SK-N-SH (cell line): Measurements from ENCODE around the gene SMAP1. TPM values are rescaled to one million over a fixed set of nuclear protein-coding genes. Genes with fewer than 3 reads are reported as not detected.

Experiments used
- CTCF ChIA-PET: fragments of 300-600, 350-600 bp; formaldehyde crosslinking; extraction: SDS; loops from one replicate; lab custom pipeline; 2021; lab: Yijun Ruan, JAX
- POLR2A ChIA-PET: fragments of 350-600 bp; sonication (Branson Sonifier 250); formaldehyde crosslinking; extraction: SDS; loops from one replicate; lab custom pipeline; 2020; ENCODE audit warnings: antibody characterized with exemption, inconsistent platforms; lab: Yijun Ruan, JAX
- DNase-seq: peaks from one replicate; pipeline ENCODE4 v3.0.0; 2012
- H2AFZ ChIP-seq: fragments of 200-600 bp; sonication (generic); 2 replicates; pipeline ENCODE4 v1.8.1; 2016; ENCODE audit warnings: antibody characterized with exemption, mild to moderate bottlenecking, low read depth
- H3F3A ChIP-seq: fragments of 200-600 bp; sonication (generic); replicated peaks from 2 replicates; pipeline ENCODE3; 2016; ENCODE audit warnings: antibody characterized with exemption, mild to moderate bottlenecking; ENCODE audit not compliant: insufficient read depth
- H3K27ac ChIP-seq, 2 experiments: fragments of 200-500 bp in 1 of 2; fragments of 200-600 bp in 1 of 2; sonication (Bioruptor generic) in 1 of 2; sonication (generic), shearing (Covaris generic) in 1 of 2; 2 replicates each; pipeline versions ENCODE4 v1.5.1 to v1.6.1; 2014 to 2016; ENCODE audit warnings: low read depth in 2 of 2, inconsistent platforms in 1 of 2, low read length in 1 of 2, mild to moderate bottlenecking in 1 of 2, mixed read lengths in 1 of 2
- H3K27me3 ChIP-seq: fragments of 200-600 bp; sonication (generic), shearing (Covaris generic); 2 replicates; pipeline ENCODE4 v1.6.1; 2016; ENCODE audit warnings: mixed run types; ENCODE audit not compliant: insufficient read depth
- H3K36me3 ChIP-seq, 2 experiments: fragments of 200-500 bp in 1 of 2; fragments of 200-600 bp in 1 of 2; sonication (Bioruptor generic) in 1 of 2; sonication (generic) in 1 of 2; replicated peaks in 1 of 2; 2 replicates each; pipeline versions ENCODE3 to v1.5.1; 2014 to 2016; ENCODE audit warnings: low read length in 1 of 2, mild to moderate bottlenecking in 1 of 2; ENCODE audit not compliant: insufficient read depth in 2 of 2, control insufficient read depth in 1 of 2
- H3K4me1 ChIP-seq, 2 experiments: fragments of 200-500 bp in 1 of 2; fragments of 200-600 bp in 1 of 2; sonication (Bioruptor generic) in 1 of 2; sonication (generic), shearing (Covaris generic) in 1 of 2; 2 replicates each; pipeline versions ENCODE4 v1.5.1 to v1.6.1; 2014 to 2016; ENCODE audit warnings: low read depth in 1 of 2, low read length in 1 of 2, mixed run types in 1 of 2; ENCODE audit not compliant: insufficient read depth in 2 of 2, control insufficient read depth in 1 of 2
- H3K4me2 ChIP-seq: fragments of 200-600 bp; sonication (generic), shearing (Covaris generic); 2 replicates; pipeline ENCODE4 v1.6.1; 2017; ENCODE audit warnings: mixed run types
- H3K4me3 ChIP-seq, 2 experiments: fragments of 200-500 bp in 1 of 2; fragments of 200-600 bp in 1 of 2; sonication (Bioruptor generic) in 1 of 2; sonication (generic), shearing (Covaris generic) in 1 of 2; 2 replicates each; pipeline versions ENCODE4 v1.5.1 to v1.8.1; 2014 to 2016; ENCODE audit warnings: low read depth in 2 of 2, inconsistent platforms in 1 of 2, low read length in 1 of 2, mild to moderate bottlenecking in 1 of 2, mixed read lengths in 1 of 2, moderate library complexity in 1 of 2
- H3K79me2 ChIP-seq: fragments of 200-600 bp; sonication (generic); 2 replicates; pipeline ENCODE4 v1.8.1; 2017; ENCODE audit warnings: mild to moderate bottlenecking; ENCODE audit not compliant: insufficient read depth
- H3K9ac ChIP-seq: fragments of 200-600 bp; sonication (generic); 2 replicates; pipeline ENCODE4 v1.6.1; 2017; ENCODE audit warnings: mixed run types
- H3K9me2 ChIP-seq: fragments of 200-600 bp; sonication (generic); 2 replicates; pipeline ENCODE4 v1.6.1; 2017; ENCODE audit warnings: mixed run types
- H3K9me3 ChIP-seq: fragments of 200-600 bp; sonication (generic); 2 replicates; pipeline ENCODE4 v1.6.1; 2017; ENCODE audit warnings: mixed run types, mild to moderate bottlenecking, moderate library complexity
- H4K20me1 ChIP-seq: fragments of 200-600 bp; sonication (generic); 2 replicates; pipeline ENCODE4 v1.6.1; 2017; ENCODE audit warnings: mild to moderate bottlenecking, mixed run types; ENCODE audit not compliant: insufficient read depth
- ELF1 ChIP-seq: IDR thresholded peaks from 2 replicates; pipeline ENCODE4 v1.4.0; 2012
- EP300 ChIP-seq, 2 experiments: IDR thresholded peaks; 2 replicates each; pipeline versions ENCODE4 v1.4.0 to v1.6.1; 2012; ENCODE audit warnings: borderline replicate concordance in 1 of 2, low read depth in 1 of 2, low read length in 1 of 2
- FOSL2 ChIP-seq: IDR thresholded peaks from 2 replicates; pipeline ENCODE4 v1.4.0; 2012; ENCODE audit warnings: low read depth, mild to moderate bottlenecking, moderate library complexity, borderline replicate concordance
- FOXJ3 ChIP-seq: sonication (generic); formaldehyde crosslinking; IDR thresholded peaks from 2 replicates; pipeline ENCODE4 v1.5.1; 2020; ENCODE audit warnings: mild to moderate bottlenecking, missing genetic modification reagents
- FOXM1 ChIP-seq: IDR thresholded peaks from 2 replicates; pipeline ENCODE4 v1.4.0; 2012; ENCODE audit warnings: low read depth, mild to moderate bottlenecking
- GABPA ChIP-seq: IDR thresholded peaks from 2 replicates; pipeline ENCODE4 v1.4.0; 2012; ENCODE audit warnings: low read depth, mild to moderate bottlenecking
- JUND ChIP-seq: IDR thresholded peaks from 2 replicates; pipeline ENCODE4 v1.4.0; 2012
- MXI1 ChIP-seq: IDR thresholded peaks from 2 replicates; pipeline ENCODE4 v1.6.1; 2012; ENCODE audit warnings: mild to moderate bottlenecking, low read depth, low read length, improper control_type of control experiment
- NRF1 ChIP-seq: IDR thresholded peaks from 2 replicates; pipeline ENCODE4 v1.6.1; 2012; ENCODE audit warnings: low read depth, mild to moderate bottlenecking, low read length
- POLR2AphosphoS5 ChIP-seq: IDR thresholded peaks from 2 replicates; pipeline ENCODE4 v1.6.1; 2012; ENCODE audit warnings: low read depth, low read length
- RXRA ChIP-seq: IDR thresholded peaks from 2 replicates; pipeline ENCODE4 v1.4.0; 2012; ENCODE audit warnings: low read depth, mild to moderate bottlenecking, borderline replicate concordance
- SIN3A ChIP-seq: IDR thresholded peaks from 2 replicates; pipeline ENCODE4 v1.6.1; 2012; ENCODE audit warnings: low read depth, mild to moderate bottlenecking, low read length, moderate library complexity, borderline replicate concordance
- SMC3 ChIP-seq: IDR thresholded peaks from 2 replicates; pipeline ENCODE4 v1.6.1; 2012; ENCODE audit warnings: low read depth, low read length, improper control_type of control experiment
- TAF1 ChIP-seq: IDR thresholded peaks from 2 replicates; pipeline ENCODE4 v1.6.1; 2012; ENCODE audit warnings: low read depth, mild to moderate bottlenecking, low read length, moderate library complexity, borderline replicate concordance
- TEAD4 ChIP-seq: IDR thresholded peaks from 2 replicates; pipeline ENCODE4 v1.4.0; 2012; ENCODE audit warnings: mild to moderate bottlenecking, borderline replicate concordance; ENCODE audit not compliant: insufficient read depth
- WGBS: methylation state at CpG from one replicate; pipeline ENCODE4 v1.1.6; 2017; ENCODE audit warnings: low lambda C conversion rate; 5-methylcytosine and 5-hydroxymethylcytosine counted together
- polyA plus RNA-seq, 3 experiments: library from polyadenylated mRNA; depleted of rRNA; stranded (reverse); fragments of >200 nt; gene quantifications; 2 replicates each; pipeline ENCODE4 v1.2.3, GENCODE V29; 2012
- TF ChIP-seq, protein P1 (sequence below): fragments of 200-600 bp; sonication (generic); IDR thresholded peaks from 2 replicates; pipeline ENCODE4 v1.6.1; 2017; ENCODE audit warnings: antibody characterized with exemption, mild to moderate bottlenecking, moderate library complexity
- TF ChIP-seq, protein P2 (sequence below): fragments of 150-350 bp; IDR thresholded peaks from 2 replicates; pipeline ENCODE4 v1.6.1; 2016; ENCODE audit warnings: mild to moderate bottlenecking, low read depth, low read length
- TF ChIP-seq, protein P3 (sequence below): IDR thresholded peaks from 2 replicates; pipeline ENCODE4; 2012
- TF ChIP-seq, protein P4 (sequence below): IDR thresholded peaks from 2 replicates; pipeline ENCODE4 v1.4.0; 2012; ENCODE audit warnings: low read depth
- TF ChIP-seq, protein P5 (sequence below): IDR thresholded peaks from 2 replicates; pipeline ENCODE4 v1.6.1; 2012; ENCODE audit warnings: mild to moderate bottlenecking, low read depth, low read length, moderate library complexity

SMAP1 gene
- polyA plus RNA-seq, 1 of the 3 experiments (the other 2 are of a cell fraction) = 12.6 TPM

DNA sequence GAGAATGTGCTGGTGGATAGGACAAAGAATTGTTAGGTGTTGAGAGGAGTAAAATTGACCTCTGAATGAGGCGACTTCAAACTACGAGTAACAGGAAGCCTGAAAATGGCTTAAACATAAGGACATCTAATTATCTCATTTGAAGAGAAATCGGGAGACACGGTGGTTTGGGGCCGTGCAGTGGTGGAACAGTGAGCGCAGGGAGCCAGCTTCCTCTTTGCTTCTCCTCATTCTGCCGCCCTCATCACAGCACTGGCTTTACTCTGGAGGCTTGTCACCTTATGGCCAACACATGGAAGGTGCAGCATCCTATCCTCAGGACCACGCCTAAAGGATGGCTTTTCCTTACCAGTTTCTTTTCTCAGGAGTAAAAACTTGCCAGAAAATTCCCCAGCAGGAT lies 174.9 kb downstream of the SMAP1 start (continued):
- TF ChIP-seq, protein P1, sequence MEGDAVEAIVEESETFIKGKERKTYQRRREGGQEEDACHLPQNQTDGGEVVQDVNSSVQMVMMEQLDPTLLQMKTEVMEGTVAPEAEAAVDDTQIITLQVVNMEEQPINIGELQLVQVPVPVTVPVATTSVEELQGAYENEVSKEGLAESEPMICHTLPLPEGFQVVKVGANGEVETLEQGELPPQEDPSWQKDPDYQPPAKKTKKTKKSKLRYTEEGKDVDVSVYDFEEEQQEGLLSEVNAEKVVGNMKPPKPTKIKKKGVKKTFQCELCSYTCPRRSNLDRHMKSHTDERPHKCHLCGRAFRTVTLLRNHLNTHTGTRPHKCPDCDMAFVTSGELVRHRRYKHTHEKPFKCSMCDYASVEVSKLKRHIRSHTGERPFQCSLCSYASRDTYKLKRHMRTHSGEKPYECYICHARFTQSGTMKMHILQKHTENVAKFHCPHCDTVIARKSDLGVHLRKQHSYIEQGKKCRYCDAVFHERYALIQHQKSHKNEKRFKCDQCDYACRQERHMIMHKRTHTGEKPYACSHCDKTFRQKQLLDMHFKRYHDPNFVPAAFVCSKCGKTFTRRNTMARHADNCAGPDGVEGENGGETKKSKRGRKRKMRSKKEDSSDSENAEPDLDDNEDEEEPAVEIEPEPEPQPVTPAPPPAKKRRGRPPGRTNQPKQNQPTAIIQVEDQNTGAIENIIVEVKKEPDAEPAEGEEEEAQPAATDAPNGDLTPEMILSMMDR = no peak
- TF ChIP-seq RXRA = no peak
- TF ChIP-seq FOXM1 = no peak
- TF ChIP-seq FOSL2 = no peak
- TF ChIP-seq JUND = no peak
- TF ChIP-seq SIN3A = no peak
- TF ChIP-seq, all 33 proteins: peak for 0

DNA sequence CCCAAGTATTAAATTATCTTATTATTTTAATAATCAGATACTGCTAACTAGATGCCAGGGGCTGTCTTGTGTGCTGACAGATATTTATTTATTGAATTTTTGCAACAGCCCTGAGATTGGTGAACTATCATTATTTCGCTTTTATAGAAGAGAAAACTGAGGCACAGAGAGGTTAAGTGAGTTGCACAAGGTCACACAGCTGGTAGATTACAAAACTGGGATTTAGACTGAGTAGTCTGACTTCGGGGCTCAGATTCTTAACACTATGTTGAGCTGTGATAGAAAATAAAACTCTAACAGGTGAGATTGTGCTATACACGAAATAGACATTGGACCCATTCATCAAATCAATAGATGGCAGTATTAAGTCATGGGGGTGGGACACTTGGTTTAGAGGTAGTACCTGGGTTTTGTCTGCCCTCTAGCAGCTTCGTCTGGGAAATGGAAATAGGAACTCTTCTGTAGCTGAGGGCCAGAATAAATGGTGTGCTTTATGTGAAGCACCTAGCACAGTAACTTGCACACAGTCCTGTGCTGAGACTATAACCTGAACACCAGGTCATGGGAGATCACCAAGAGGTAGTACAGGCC lies 175.7 kb downstream of the SMAP1 start:
- no peaks in the 10 kb centered on the region for H3K27me3 ChIP-seq
- H2AFZ ChIP-seq = no peak overlapping the region
- no peaks in the 10 kb centered on the region for H3F3A ChIP-seq
- CTCF ChIA-PET = interaction anchor here (1.0 to 1.7 kb wide), 4 partner anchors 12 to 157 kb away, joined by 3 to 5 read pairs (median 3); no protein-coding TSS in a partner anchor
- no peak overlapping the region for H3K4me3 ChIP-seq
- POLR2A ChIA-PET = no interaction called here
- no peaks in the 10 kb centered on the region for H3K79me2 ChIP-seq
- no peaks in the 10 kb centered on the region for H3K36me3 ChIP-seq
- H3K9me2 ChIP-seq = no peaks in the 10 kb centered on the region
- no peaks in the 10 kb centered on the region for H3K9me3 ChIP-seq
- H3K9ac ChIP-seq = no peak overlapping the region
- no peak overlapping the region for H3K4me2 ChIP-seq
- DNase-seq = no peak
- peaks cover 0 to 9% of the 10 kb centered on the region in 2 experiments; a peak in 2 of 4 replicates for H3K4me1 ChIP-seq
- WGBS = 90% methylated on average over 4 of the region's 4 CpGs
- no peak overlapping the region for H3K27ac ChIP-seq
- no peaks in the 10 kb centered on the region for H4K20me1 ChIP-seq
- TF ChIP-seq, protein P2, sequence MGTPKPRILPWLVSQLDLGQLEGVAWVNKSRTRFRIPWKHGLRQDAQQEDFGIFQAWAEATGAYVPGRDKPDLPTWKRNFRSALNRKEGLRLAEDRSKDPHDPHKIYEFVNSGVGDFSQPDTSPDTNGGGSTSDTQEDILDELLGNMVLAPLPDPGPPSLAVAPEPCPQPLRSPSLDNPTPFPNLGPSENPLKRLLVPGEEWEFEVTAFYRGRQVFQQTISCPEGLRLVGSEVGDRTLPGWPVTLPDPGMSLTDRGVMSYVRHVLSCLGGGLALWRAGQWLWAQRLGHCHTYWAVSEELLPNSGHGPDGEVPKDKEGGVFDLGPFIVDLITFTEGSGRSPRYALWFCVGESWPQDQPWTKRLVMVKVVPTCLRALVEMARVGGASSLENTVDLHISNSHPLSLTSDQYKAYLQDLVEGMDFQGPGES = no peak
- TF ChIP-seq, protein P1 = no peak
- TF ChIP-seq FOXM1 (no peak), SIN3A (no peak), NRF1 (no peak), MXI1 (no peak), POLR2AphosphoS5 (no peak), FOXJ3 (CRISPR knock-in tag) (no peak), GABPA (no peak), EP300 (IDR thresholded peaks at IDR 0.05; ENCODE audit: borderline replicate concordance in 1 of 2, low read depth in 1 of 2, low read length in 1 of 2) (no peak), TEAD4 (no peak), FOSL2 (no peak), SMC3 (no peak), ELF1 (no peak), TAF1 (no peak)
- TF ChIP-seq, protein P3, sequence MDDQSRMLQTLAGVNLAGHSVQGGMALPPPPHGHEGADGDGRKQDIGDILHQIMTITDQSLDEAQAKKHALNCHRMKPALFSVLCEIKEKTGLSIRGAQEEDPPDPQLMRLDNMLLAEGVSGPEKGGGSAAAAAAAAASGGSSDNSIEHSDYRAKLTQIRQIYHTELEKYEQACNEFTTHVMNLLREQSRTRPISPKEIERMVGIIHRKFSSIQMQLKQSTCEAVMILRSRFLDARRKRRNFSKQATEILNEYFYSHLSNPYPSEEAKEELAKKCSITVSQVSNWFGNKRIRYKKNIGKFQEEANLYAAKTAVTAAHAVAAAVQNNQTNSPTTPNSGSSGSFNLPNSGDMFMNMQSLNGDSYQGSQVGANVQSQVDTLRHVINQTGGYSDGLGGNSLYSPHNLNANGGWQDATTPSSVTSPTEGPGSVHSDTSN = no peak
- TF ChIP-seq, protein P4, sequence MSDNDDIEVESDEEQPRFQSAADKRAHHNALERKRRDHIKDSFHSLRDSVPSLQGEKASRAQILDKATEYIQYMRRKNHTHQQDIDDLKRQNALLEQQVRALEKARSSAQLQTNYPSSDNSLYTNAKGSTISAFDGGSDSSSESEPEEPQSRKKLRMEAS = no peak
- TF ChIP-seq, protein P5, sequence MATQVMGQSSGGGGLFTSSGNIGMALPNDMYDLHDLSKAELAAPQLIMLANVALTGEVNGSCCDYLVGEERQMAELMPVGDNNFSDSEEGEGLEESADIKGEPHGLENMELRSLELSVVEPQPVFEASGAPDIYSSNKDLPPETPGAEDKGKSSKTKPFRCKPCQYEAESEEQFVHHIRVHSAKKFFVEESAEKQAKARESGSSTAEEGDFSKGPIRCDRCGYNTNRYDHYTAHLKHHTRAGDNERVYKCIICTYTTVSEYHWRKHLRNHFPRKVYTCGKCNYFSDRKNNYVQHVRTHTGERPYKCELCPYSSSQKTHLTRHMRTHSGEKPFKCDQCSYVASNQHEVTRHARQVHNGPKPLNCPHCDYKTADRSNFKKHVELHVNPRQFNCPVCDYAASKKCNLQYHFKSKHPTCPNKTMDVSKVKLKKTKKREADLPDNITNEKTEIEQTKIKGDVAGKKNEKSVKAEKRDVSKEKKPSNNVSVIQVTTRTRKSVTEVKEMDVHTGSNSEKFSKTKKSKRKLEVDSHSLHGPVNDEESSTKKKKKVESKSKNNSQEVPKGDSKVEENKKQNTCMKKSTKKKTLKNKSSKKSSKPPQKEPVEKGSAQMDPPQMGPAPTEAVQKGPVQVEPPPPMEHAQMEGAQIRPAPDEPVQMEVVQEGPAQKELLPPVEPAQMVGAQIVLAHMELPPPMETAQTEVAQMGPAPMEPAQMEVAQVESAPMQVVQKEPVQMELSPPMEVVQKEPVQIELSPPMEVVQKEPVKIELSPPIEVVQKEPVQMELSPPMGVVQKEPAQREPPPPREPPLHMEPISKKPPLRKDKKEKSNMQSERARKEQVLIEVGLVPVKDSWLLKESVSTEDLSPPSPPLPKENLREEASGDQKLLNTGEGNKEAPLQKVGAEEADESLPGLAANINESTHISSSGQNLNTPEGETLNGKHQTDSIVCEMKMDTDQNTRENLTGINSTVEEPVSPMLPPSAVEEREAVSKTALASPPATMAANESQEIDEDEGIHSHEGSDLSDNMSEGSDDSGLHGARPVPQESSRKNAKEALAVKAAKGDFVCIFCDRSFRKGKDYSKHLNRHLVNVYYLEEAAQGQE = no peak
